Ishikawa (cell line): Measurements from ENCODE around the gene KCNJ9.

ENCODE experiments used
- CEBPB ChIP-seq: IDR thresholded peaks from 2 replicates; pipeline ENCODE4 v1.6.1; 2012
- CREB1 ChIP-seq: IDR thresholded peaks from 2 replicates; pipeline ENCODE4 v1.6.1; 2012; ENCODE audit warnings: low read depth
- EGR1 ChIP-seq: IDR thresholded peaks from 2 replicates; pipeline ENCODE4 v1.6.1; 2012
- EP300 ChIP-seq: IDR thresholded peaks from 2 replicates; pipeline ENCODE4 v1.6.1; 2012; ENCODE audit warnings: borderline replicate concordance
- FOXM1 ChIP-seq: IDR thresholded peaks from 2 replicates; pipeline ENCODE4 v1.6.1; 2012; ENCODE audit warnings: low read depth, borderline replicate concordance
- NFIC ChIP-seq: IDR thresholded peaks from 2 replicates; pipeline ENCODE4 v1.6.1; 2012
- RAD21 ChIP-seq: IDR thresholded peaks from 2 replicates; pipeline ENCODE4 v1.6.1; 2012; ENCODE audit warnings: low read depth
- TAF1 ChIP-seq: IDR thresholded peaks from 2 replicates; pipeline ENCODE4 v1.6.1; 2012; ENCODE audit warnings: low read depth, mild to moderate bottlenecking
- TCF12 ChIP-seq: IDR thresholded peaks from 2 replicates; pipeline ENCODE4 v1.6.1; 2012; ENCODE audit warnings: low read depth
- TEAD4 ChIP-seq: IDR thresholded peaks from 2 replicates; pipeline ENCODE4 v1.6.1; 2012
- YY1 ChIP-seq: IDR thresholded peaks from 2 replicates; pipeline ENCODE4 v1.6.1; 2012; ENCODE audit warnings: low read depth
- ZBTB7A ChIP-seq: IDR thresholded peaks from 2 replicates; pipeline ENCODE4 v1.6.1; 2012; ENCODE audit warnings: low read depth
- TF ChIP-seq, protein P1 (sequence below): IDR thresholded peaks from 2 replicates; pipeline ENCODE4 v1.6.1; 2012
- TF ChIP-seq, protein P2 (sequence below): IDR thresholded peaks from 2 replicates; pipeline ENCODE4 v1.6.1; 2012; ENCODE audit warnings: low read depth, mild to moderate bottlenecking
- TF ChIP-seq, protein P3 (sequence below): IDR thresholded peaks from 2 replicates; pipeline ENCODE4 v1.6.1; 2012

Gene KCNJ9

DNA sequence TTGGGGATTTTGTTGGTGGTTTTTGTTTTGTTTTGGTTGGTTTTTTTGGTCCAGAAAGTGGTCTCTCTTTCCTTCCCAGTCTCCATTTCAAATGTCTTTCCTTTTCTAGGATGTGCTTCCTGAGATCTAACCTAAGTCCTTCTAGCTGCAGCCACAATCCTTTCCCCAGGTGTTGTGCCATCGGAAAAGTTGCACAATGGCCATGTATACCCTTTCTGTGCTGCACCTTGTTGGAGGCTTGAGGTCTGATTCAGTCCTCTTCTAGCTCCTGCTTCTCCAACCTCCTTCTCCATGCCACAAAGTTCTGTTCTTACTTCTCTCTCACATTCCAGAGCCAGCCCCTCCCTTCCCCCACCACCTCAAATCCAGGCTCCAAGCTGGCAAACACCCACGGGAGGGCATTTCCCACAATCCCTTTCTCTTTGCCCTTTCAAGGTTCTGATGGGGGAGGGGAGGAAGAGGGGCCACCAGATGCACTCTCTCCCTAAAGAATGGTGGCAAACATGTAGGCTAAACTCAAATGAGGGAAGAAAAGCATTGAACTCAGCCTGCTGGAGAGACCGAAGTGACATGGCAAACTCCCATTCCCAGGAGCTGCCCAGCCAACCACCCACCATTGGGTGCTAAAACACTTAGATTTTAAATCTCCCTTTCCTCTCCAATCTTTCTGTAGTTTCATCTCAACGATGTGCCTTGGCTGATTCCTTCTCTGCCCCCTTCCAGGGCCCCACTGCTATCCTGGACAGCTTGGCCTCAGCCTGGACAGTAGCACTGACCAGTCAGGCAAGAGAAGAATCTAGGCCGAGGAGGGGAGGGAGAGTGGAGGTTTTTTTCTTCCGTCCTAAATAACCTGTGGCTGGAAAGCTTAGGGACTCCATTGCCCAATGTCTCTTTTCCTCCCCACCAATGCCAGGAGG is 14.3 kb upstream of the KCNJ9 start:
- TF ChIP-seq EP300 (no peak), FOXM1 (no peak), TAF1 (no peak), YY1 (no peak), TEAD4 (no peak), NFIC (no peak), CEBPB (no peak), CREB1 (no peak), TCF12 (no peak), ZBTB7A (no peak), EGR1 (no peak)
- TF ChIP-seq, protein P1, sequence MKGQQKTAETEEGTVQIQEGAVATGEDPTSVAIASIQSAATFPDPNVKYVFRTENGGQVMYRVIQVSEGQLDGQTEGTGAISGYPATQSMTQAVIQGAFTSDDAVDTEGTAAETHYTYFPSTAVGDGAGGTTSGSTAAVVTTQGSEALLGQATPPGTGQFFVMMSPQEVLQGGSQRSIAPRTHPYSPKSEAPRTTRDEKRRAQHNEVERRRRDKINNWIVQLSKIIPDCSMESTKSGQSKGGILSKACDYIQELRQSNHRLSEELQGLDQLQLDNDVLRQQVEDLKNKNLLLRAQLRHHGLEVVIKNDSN, result no peak
- TF ChIP-seq, protein P2, sequence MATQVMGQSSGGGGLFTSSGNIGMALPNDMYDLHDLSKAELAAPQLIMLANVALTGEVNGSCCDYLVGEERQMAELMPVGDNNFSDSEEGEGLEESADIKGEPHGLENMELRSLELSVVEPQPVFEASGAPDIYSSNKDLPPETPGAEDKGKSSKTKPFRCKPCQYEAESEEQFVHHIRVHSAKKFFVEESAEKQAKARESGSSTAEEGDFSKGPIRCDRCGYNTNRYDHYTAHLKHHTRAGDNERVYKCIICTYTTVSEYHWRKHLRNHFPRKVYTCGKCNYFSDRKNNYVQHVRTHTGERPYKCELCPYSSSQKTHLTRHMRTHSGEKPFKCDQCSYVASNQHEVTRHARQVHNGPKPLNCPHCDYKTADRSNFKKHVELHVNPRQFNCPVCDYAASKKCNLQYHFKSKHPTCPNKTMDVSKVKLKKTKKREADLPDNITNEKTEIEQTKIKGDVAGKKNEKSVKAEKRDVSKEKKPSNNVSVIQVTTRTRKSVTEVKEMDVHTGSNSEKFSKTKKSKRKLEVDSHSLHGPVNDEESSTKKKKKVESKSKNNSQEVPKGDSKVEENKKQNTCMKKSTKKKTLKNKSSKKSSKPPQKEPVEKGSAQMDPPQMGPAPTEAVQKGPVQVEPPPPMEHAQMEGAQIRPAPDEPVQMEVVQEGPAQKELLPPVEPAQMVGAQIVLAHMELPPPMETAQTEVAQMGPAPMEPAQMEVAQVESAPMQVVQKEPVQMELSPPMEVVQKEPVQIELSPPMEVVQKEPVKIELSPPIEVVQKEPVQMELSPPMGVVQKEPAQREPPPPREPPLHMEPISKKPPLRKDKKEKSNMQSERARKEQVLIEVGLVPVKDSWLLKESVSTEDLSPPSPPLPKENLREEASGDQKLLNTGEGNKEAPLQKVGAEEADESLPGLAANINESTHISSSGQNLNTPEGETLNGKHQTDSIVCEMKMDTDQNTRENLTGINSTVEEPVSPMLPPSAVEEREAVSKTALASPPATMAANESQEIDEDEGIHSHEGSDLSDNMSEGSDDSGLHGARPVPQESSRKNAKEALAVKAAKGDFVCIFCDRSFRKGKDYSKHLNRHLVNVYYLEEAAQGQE, result no peak
- TF ChIP-seq, protein P3, sequence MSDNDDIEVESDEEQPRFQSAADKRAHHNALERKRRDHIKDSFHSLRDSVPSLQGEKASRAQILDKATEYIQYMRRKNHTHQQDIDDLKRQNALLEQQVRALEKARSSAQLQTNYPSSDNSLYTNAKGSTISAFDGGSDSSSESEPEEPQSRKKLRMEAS, result no peak

- TF ChIP-seq, protein P3, result no peak
- TF ChIP-seq EGR1 (no peak), NFIC (no peak), TAF1 (no peak), YY1 (no peak), EP300 (no peak), TEAD4 (no peak), CREB1 (no peak), FOXM1 (no peak), CEBPB (no peak), TCF12 (no peak), RAD21 (no peak), ZBTB7A (no peak)
- TF ChIP-seq, protein P1, result no peak
These were observed 13.1 kb upstream of the KCNJ9 start for GRCh38 chr1:160068225-160068624.

- TF ChIP-seq, protein P2, result no peak
- TF ChIP-seq, protein P3, result no peak
- TF ChIP-seq NFIC (no peak), FOXM1 (no peak), CEBPB (no peak), TCF12 (no peak), EP300 (no peak), EGR1 (no peak), RAD21 (no peak), TAF1 (no peak), YY1 (no peak), TEAD4 (no peak), ZBTB7A (no peak), CREB1 (no peak)
- TF ChIP-seq, protein P1, result no peak
These were observed 11.7 kb upstream of the KCNJ9 start, which contains the start of gene KCNJ10 for GRCh38 chr1:160069460-160070231. Gene KCNJ10 (minus strand): TSS chr1:160070160. CDS start chr1:160042532, 27,628 bp downstream.
